K562 (cell line): Measurements from ENCODE around the gene LPGAT1.

ENCODE experiments used
- CEBPB ChIP-seq: fragments of 450-650 bp; IDR thresholded peaks from 2 replicates; pipeline ENCODE4 v1.6.1; 2016; ENCODE audit warnings: missing genetic modification characterization, missing compliant biosample characterization
- ELK1 ChIP-seq: sonication (generic); formaldehyde crosslinking; IDR thresholded peaks from 2 replicates; pipeline ENCODE4 v1.8.1; 2022; ENCODE audit warnings: missing genetic modification reagents
- HDAC3 ChIP-seq: fragments of 450-650 bp; IDR thresholded peaks from 2 replicates; pipeline ENCODE4 v1.6.1; 2018; ENCODE audit warnings: borderline replicate concordance, mild to moderate bottlenecking, moderate library complexity; ENCODE audit not compliant: partially characterized antibody
- JUN ChIP-seq, 2 experiments: sonication (generic) in 1 of 2; formaldehyde crosslinking in 1 of 2; IDR thresholded peaks; 2 replicates each; pipeline versions ENCODE4 v1.6.1 to v1.8.0; 2012 to 2022; ENCODE audit warnings: borderline replicate concordance in 2 of 2, mild to moderate bottlenecking in 2 of 2, improper control_type of control experiment in 1 of 2, low read depth in 1 of 2, low read length in 1 of 2, missing genetic modification reagents in 1 of 2
- MYC ChIP-seq, 2 experiments: fragments of 250-450 bp in 1 of 2; sonication (Bioruptor Pico) in 1 of 2; IDR thresholded peaks; 2 replicates each; pipeline versions ENCODE4 v1.5.1 to v1.6.1; 2012 to 2021; ENCODE audit warnings: low read depth in 2 of 2, borderline replicate concordance in 1 of 2, improper control_type of control experiment in 1 of 2, low read length in 1 of 2, mild to moderate bottlenecking in 1 of 2, moderate library complexity in 1 of 2
- PHF21A ChIP-seq: fragments of 450-650 bp; IDR thresholded peaks from 2 replicates; pipeline ENCODE4 v1.6.1; 2017; ENCODE audit warnings: low read depth, borderline replicate concordance
- PREB ChIP-seq: sonication (generic); formaldehyde crosslinking; IDR thresholded peaks from 2 replicates; pipeline ENCODE4 v1.8.1; 2023; ENCODE audit warnings: mild to moderate bottlenecking, missing genetic modification reagents
- SETDB1 ChIP-seq: IDR thresholded peaks from one replicate; pipeline ENCODE4 v1.6.1; 2012; ENCODE audit warnings: low read length, control low read depth, inconsistent platforms

GRCh38 chr1:211734791-211735190 is 95.8 kb downstream of the LPGAT1 start:
- TF ChIP-seq JUN (IDR thresholded peaks at IDR 0.05; ENCODE audit: borderline replicate concordance, low read depth, low read length), result no peak
- no peak for TF ChIP-seq JUN (CRISPR knock-in tag; IDR thresholded peaks at IDR 0.05; ENCODE audit: borderline replicate concordance)
- TF ChIP-seq SETDB1, result no peak
- TF ChIP-seq MYC (IDR thresholded peaks at IDR 0.05; ENCODE audit: low read depth, low read length), result no peak
- no peak for TF ChIP-seq MYC (CRISPR knock-in tag; IDR thresholded peaks at IDR 0.05; ENCODE audit: borderline replicate concordance, low read depth)
- TF ChIP-seq HDAC3, result no peak
- no peak for TF ChIP-seq ELK1 (CRISPR knock-in tag)
- no peak for TF ChIP-seq PHF21A
- TF ChIP-seq PREB (CRISPR knock-in tag), result no peak
- TF ChIP-seq CEBPB, result no peak
